Measurements from ENCODE around the gene HEATR3.

Gene HEATR3

DNA sequence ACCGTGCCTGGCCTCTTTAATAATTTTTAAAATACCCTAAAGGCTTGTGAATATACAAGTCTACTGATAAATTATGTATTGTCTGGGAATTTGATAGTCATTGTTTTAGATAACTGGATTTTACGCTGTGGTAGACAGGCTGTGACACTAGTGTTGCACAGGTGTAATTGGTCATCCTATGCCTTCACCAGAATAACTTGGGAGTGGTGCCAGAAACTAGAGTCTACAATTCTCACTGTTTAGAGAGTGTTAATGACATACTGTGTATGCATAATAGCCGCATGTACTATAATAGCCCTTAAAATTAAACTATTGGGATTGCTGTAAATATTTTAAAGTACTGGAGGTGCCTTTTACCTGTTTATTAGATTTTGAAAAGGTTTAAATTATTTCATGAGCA lies 29.3 kb upstream of the HEATR3 start:
- Histone ChIP-seq H3K9me3 (ENCODE audit: control insufficient read depth in 2 of 2, low read length in 2 of 2) (no peaks in the 10 kb centered on the region), H3K9ac (ENCODE audit: low read length in 2 of 2) (no peak overlapping the region), H3K27ac (ENCODE audit: low read length) (no peak overlapping the region), H3K4me3 (ENCODE audit: low read length in 2 of 2) (no peak overlapping the region), H3K4me1 (ENCODE audit: control insufficient read depth, insufficient read depth, low read length) (no peaks in the 10 kb centered on the region), H3K36me3 (ENCODE audit: control insufficient read depth in 2 of 2, insufficient read depth in 2 of 2, low read length in 2 of 2) (peaks cover 5 to 21% of the 10 kb centered on the region in 2 donors), H3K27me3 (ENCODE audit: control insufficient read depth in 1 of 2, insufficient read depth in 2 of 2, low read length in 2 of 2) (no peaks in the 10 kb centered on the region)

DNA sequence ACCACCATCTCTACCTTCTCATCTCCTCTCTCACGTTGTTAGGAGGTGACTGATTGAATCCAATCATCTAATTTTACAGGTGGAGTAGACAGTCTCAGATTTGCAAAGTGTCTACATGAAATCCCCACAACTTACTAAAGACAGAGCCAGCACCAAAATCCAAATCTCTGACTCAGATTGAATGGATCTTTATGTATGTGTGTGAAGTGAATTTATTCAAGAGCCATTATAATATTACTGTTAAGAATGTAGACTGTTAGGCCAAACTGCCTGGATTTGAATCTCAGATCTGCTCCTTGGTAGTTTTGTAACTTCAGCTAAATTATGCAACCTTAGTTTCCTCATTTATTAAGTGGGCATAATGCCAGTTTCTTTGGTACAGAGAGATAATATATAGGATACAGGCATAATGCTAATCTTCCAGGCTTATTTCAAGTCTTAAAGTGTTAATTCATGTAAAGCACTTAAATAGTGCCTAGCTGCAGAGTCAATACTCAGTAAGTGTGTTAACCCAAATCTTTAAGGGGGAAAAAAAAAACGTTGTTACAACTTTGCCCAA lies 28.0 kb upstream of the HEATR3 start:
- H3K4me3 ChIP-seq (ENCODE audit: low read length in 2 of 2), result no peak overlapping the region
- no peaks in the 10 kb centered on the region for H3K9me3 ChIP-seq (ENCODE audit: control insufficient read depth in 2 of 2, low read length in 2 of 2)
- no peak overlapping the region for H3K27ac ChIP-seq (ENCODE audit: low read length)
- H3K9ac ChIP-seq (ENCODE audit: low read length in 2 of 2), result no peak overlapping the region
- H3K36me3 ChIP-seq (ENCODE audit: control insufficient read depth in 2 of 2, insufficient read depth in 2 of 2, low read length in 2 of 2), result peaks cover 5 to 11% of the 10 kb centered on the region in 2 donors
- H3K27me3 ChIP-seq (ENCODE audit: control insufficient read depth in 1 of 2, insufficient read depth in 2 of 2, low read length in 2 of 2), result no peaks in the 10 kb centered on the region
- no peaks in the 10 kb centered on the region for H3K4me1 ChIP-seq (ENCODE audit: control insufficient read depth, insufficient read depth, low read length)

DNA sequence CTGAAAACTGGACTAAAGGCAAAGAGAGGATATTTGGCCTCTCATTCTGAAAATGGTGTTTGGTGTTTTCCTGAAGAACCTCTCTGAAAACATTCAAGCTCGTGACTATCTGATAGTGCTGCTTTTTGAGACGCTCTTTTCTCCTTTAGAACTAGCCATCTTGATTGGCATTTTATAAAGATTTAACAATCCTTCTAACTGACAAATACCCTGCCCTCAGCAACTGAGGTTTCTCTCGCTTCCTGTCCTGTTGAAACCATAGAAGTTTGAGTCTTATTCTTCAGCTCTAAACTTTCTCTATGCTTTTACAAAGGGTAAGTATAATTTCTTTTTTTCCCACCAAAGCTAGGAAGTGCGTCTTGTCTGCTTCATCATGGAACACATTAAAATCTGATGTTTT lies 27.5 kb upstream of the HEATR3 start:
- Histone ChIP-seq H3K9me3 (ENCODE audit: control insufficient read depth in 2 of 2, low read length in 2 of 2) (no peaks in the 10 kb centered on the region), H3K9ac (ENCODE audit: low read length in 2 of 2) (no peak overlapping the region), H3K27me3 (ENCODE audit: control insufficient read depth in 1 of 2, insufficient read depth in 2 of 2, low read length in 2 of 2) (no peaks in the 10 kb centered on the region), H3K4me3 (ENCODE audit: low read length in 2 of 2) (no peak overlapping the region), H3K27ac (ENCODE audit: low read length) (no peak overlapping the region), H3K36me3 (ENCODE audit: control insufficient read depth in 2 of 2, insufficient read depth in 2 of 2, low read length in 2 of 2) (peaks cover 5 to 11% of the 10 kb centered on the region in 2 donors), H3K4me1 (ENCODE audit: control insufficient read depth, insufficient read depth, low read length) (no peaks in the 10 kb centered on the region)

DNA sequence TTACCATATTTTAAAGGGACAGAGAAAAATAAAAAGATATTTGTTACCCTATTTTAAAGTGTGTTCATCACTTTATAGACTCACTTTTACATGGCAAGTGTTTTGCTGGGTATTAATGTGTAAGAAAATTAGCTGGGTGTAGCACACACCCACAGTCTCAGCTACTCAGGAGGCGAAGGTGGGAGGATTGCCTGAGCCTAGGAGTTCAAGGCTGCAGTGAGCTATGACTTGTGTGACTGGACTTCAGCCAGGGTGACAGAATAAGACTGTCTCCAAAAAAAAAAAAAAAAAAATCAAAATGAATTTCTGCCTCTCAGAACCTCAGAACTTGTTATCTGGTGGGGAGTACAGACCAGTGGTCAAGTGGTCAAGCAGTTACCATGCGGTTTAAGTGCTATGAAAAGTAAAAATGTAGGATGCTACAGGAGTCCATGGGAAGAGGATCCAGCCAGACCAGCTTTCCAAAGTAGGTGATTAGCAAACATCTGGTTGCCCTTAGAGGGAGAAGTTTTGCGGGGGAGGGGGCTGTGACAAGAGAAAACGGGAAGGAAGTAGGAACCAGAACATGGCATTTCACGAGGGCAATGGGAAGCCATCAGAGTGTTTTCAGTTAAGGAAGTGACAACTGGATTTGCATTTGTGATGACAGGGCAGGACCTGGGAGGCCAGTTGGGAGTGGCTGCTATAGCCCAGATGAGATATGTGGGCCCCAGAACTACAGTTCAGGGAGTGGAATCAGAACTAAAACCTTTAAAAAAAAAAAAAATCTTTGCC lies 26.8 kb upstream of the HEATR3 start:
- H3K9ac ChIP-seq (ENCODE audit: low read length in 2 of 2), result no peak overlapping the region
- H3K4me3 ChIP-seq (ENCODE audit: low read length in 2 of 2), result no peak overlapping the region
- no peaks in the 10 kb centered on the region for H3K9me3 ChIP-seq (ENCODE audit: control insufficient read depth in 2 of 2, low read length in 2 of 2)
- H3K27me3 ChIP-seq (ENCODE audit: control insufficient read depth in 1 of 2, insufficient read depth in 2 of 2, low read length in 2 of 2), result no peaks in the 10 kb centered on the region
- H3K4me1 ChIP-seq (ENCODE audit: control insufficient read depth, insufficient read depth, low read length), result no peaks in the 10 kb centered on the region
- peaks cover 5 to 10% of the 10 kb centered on the region in 2 donors for H3K36me3 ChIP-seq (ENCODE audit: control insufficient read depth in 2 of 2, insufficient read depth in 2 of 2, low read length in 2 of 2)
- H3K27ac ChIP-seq (ENCODE audit: low read length), result no peak overlapping the region

DNA sequence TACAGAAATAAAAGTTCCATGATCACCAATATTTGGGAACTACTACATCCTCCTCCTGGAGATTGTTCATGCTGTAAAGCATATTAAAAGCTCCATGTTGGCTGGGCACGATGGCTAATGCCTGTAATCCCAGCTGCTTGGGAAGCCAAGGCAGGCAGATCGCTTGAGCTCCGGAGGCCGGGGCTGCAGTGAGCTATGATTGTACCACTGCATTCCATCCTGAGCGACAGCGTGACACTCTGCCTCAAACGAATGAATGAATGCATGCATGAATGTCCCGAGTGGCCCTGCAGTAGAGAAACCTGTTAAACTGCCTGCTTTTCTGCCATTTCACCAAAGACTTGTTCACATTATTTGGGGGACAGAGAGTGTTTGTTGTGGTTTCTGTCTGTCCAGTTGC lies 25.8 kb upstream of the HEATR3 start:
- Histone ChIP-seq H3K36me3 (ENCODE audit: control insufficient read depth in 2 of 2, insufficient read depth in 2 of 2, low read length in 2 of 2) (peaks cover 0 to under 1% of the 10 kb centered on the region in 2 donors), H3K9ac (ENCODE audit: low read length in 2 of 2) (no peak overlapping the region), H3K4me3 (ENCODE audit: low read length in 2 of 2) (no peak overlapping the region), H3K4me1 (ENCODE audit: control insufficient read depth, insufficient read depth, low read length) (no peaks in the 10 kb centered on the region), H3K27ac (ENCODE audit: low read length) (no peak overlapping the region), H3K9me3 (ENCODE audit: control insufficient read depth in 2 of 2, low read length in 2 of 2) (no peaks in the 10 kb centered on the region), H3K27me3 (ENCODE audit: control insufficient read depth in 1 of 2, insufficient read depth in 2 of 2, low read length in 2 of 2) (no peaks in the 10 kb centered on the region)

DNA sequence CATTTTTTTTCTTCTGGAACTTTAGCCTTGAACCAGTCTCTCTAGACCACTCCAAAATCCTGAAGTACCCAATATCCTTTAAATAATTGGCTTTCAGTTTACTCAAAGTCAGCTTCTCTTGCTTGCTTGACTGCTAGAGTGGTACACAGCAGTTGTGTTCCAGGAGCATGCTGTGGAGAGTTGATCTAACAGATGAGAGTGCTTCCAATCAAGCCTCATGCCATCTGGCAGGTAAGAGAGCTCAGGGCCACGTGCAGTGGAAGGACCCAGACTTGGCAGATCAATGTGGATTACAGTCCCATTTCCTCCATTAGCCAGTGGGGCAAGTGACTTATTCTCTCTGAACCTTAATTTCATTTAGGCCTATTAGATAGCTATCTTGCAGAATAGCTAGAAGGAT lies 25.1 kb upstream of the HEATR3 start:
- H3K36me3 ChIP-seq (ENCODE audit: control insufficient read depth in 2 of 2, insufficient read depth in 2 of 2, low read length in 2 of 2), result no peaks in the 10 kb centered on the region
- no peaks in the 10 kb centered on the region for H3K27me3 ChIP-seq (ENCODE audit: control insufficient read depth in 1 of 2, insufficient read depth in 2 of 2, low read length in 2 of 2)
- H3K4me1 ChIP-seq (ENCODE audit: control insufficient read depth, insufficient read depth, low read length), result no peaks in the 10 kb centered on the region
- H3K9me3 ChIP-seq (ENCODE audit: control insufficient read depth in 2 of 2, low read length in 2 of 2), result no peaks in the 10 kb centered on the region
- H3K27ac ChIP-seq (ENCODE audit: low read length), result no peak overlapping the region
- H3K9ac ChIP-seq (ENCODE audit: low read length in 2 of 2), result no peak overlapping the region
- H3K4me3 ChIP-seq (ENCODE audit: low read length in 2 of 2), result no peak overlapping the region

DNA sequence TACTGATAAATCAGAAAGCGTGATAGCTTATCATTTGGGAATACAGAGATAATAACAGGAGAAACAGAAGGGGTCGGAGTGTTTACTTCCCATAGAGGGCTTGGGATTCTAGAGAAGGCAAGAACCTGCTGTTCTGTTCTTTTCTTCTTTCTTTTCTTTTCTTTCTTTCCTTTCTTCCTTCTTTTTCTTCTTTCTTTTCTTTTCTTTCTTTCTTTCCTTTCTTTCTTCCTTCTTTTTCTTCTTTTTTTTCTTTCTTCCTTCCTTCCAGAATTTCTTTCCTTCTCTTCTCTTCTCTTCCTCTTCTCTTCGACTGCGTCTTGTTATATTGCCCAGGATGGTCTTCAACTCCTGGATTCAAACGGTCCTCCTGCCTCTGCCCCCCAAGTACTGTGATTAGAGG lies 22.4 kb upstream of the HEATR3 start:
- H3K36me3 ChIP-seq (ENCODE audit: control insufficient read depth in 2 of 2, insufficient read depth in 2 of 2, low read length in 2 of 2), result no peaks in the 10 kb centered on the region
- H3K9me3 ChIP-seq (ENCODE audit: control insufficient read depth in 2 of 2, low read length in 2 of 2), result no peaks in the 10 kb centered on the region
- no peak overlapping the region for H3K9ac ChIP-seq (ENCODE audit: low read length in 2 of 2)
- H3K27ac ChIP-seq (ENCODE audit: low read length), result no peak overlapping the region
- no peak overlapping the region for H3K4me3 ChIP-seq (ENCODE audit: low read length in 2 of 2)
- peaks cover 0 to 3% of the 10 kb centered on the region in 2 donors for H3K27me3 ChIP-seq (ENCODE audit: control insufficient read depth in 1 of 2, insufficient read depth in 2 of 2, low read length in 2 of 2)
- no peaks in the 10 kb centered on the region for H3K4me1 ChIP-seq (ENCODE audit: control insufficient read depth, insufficient read depth, low read length)

DNA sequence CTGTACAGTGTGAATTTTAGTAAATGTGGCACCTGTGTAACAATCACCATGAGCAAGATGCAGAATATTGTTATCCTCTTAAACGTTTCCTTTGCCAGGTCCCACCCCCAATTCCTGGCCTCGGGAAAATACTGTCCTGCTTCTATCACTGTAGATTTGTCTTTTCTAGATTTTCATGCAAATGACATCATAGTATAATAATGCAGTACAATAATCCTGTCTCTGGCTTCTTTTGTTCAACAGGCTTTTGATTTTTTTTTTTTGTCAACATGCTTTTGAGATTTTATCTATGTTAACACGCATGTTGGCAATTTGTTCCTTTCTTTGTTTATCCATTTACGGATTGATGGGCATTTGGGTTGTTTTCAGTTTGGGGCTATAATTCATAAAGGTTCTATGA lies 20.4 kb upstream of the HEATR3 start:
- Histone ChIP-seq H3K9me3 (ENCODE audit: control insufficient read depth in 2 of 2, low read length in 2 of 2) (no peaks in the 10 kb centered on the region), H3K36me3 (ENCODE audit: control insufficient read depth in 2 of 2, insufficient read depth in 2 of 2, low read length in 2 of 2) (no peaks in the 10 kb centered on the region)

DNA sequence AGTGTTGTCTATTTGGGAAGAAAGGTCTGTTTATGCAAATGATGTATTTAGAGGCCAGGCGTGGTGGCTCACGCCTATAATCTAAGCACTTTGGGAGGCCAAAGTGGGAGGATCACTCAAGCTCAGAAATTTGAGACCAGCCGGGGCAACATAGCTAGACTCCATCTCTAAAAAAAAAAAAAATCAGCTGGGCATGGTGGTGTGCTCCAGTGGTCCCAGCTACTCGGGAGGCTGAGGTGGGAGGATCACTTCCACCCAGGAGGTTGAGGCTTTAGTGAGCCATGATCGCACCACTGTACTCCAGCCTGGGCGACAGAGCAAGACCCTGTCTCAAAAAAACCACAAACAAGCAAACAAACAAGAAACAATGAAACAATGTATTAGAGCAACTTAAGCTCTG lies 18.9 kb upstream of the HEATR3 start:
- no peaks in the 10 kb centered on the region for H3K36me3 ChIP-seq (ENCODE audit: control insufficient read depth in 2 of 2, insufficient read depth in 2 of 2, low read length in 2 of 2)
- H3K27me3 ChIP-seq (ENCODE audit: control insufficient read depth in 1 of 2, insufficient read depth in 2 of 2, low read length in 2 of 2), result peaks cover 0 to 3% of the 10 kb centered on the region in 2 donors
- H3K4me3 ChIP-seq (ENCODE audit: low read length in 2 of 2), result no peak overlapping the region
- H3K27ac ChIP-seq (ENCODE audit: low read length), result no peak overlapping the region
- H3K9ac ChIP-seq (ENCODE audit: low read length in 2 of 2), result no peak overlapping the region
- no peaks in the 10 kb centered on the region for H3K9me3 ChIP-seq (ENCODE audit: control insufficient read depth in 2 of 2, low read length in 2 of 2)
- H3K4me1 ChIP-seq (ENCODE audit: control insufficient read depth, insufficient read depth, low read length), result no peaks in the 10 kb centered on the region

More for the DNA sequence above, 20.4 kb upstream of the HEATR3 start:
- no peak overlapping the region for H3K27ac ChIP-seq (ENCODE audit: low read length)
- H3K4me1 ChIP-seq (ENCODE audit: control insufficient read depth, insufficient read depth, low read length), result no peaks in the 10 kb centered on the region
- H3K27me3 ChIP-seq (ENCODE audit: control insufficient read depth in 1 of 2, insufficient read depth in 2 of 2, low read length in 2 of 2), result peaks cover 0 to 3% of the 10 kb centered on the region in 2 donors
- no peak overlapping the region for H3K9ac ChIP-seq (ENCODE audit: low read length in 2 of 2)
- no peak overlapping the region for H3K4me3 ChIP-seq (ENCODE audit: low read length in 2 of 2)

DNA sequence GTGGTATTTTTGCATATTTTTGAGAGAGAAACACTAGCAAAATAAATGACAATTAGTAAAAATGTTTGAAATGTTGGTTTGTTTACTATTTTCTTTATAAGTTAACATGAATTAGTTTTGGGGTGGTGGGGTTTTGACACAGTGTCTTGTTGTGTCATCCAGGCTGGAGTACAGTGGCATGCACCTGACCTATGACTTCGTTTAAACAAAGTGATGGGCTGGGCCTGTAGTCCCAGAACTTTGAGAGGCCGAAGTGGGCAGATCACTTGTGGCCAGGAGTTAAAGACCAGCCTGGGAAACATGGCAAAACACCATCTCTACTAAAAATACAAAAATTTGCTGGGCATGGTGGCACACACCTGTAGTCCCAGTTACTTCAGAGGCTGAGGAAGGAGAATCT lies 17.9 kb upstream of the HEATR3 start:
- Histone ChIP-seq H3K4me3 (ENCODE audit: low read length in 2 of 2) (no peak overlapping the region), H3K9me3 (ENCODE audit: control insufficient read depth in 2 of 2, low read length in 2 of 2) (no peaks in the 10 kb centered on the region), H3K9ac (ENCODE audit: low read length in 2 of 2) (no peak overlapping the region), H3K27me3 (ENCODE audit: control insufficient read depth in 1 of 2, insufficient read depth in 2 of 2, low read length in 2 of 2) (peaks cover 0 to 3% of the 10 kb centered on the region in 2 donors), H3K27ac (ENCODE audit: low read length) (no peak overlapping the region), H3K4me1 (ENCODE audit: control insufficient read depth, insufficient read depth, low read length) (no peaks in the 10 kb centered on the region), H3K36me3 (ENCODE audit: control insufficient read depth in 2 of 2, insufficient read depth in 2 of 2, low read length in 2 of 2) (no peaks in the 10 kb centered on the region)

DNA sequence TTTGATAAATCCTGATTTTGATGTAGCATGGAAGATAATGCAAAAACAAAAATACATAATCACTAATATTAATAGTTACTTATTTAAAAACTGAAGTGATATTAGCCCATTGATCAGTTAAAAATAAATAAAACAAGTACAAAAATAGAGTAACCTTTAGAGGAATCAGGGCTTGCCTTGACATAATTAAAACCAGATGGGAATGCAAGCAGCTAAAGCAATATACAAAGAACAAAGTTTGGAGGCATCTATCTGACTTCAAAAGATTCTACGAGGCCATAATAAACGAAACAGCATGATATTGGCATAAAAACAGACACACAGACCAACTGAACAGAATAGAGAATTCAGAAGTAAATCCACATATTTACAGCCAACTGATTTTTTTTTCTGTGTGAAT lies 15.0 kb upstream of the HEATR3 start:
- H3K9ac ChIP-seq (ENCODE audit: low read length in 2 of 2), result no peak overlapping the region
- peaks cover 0 to under 1% of the 10 kb centered on the region in 2 donors for H3K9me3 ChIP-seq (ENCODE audit: control insufficient read depth in 2 of 2, low read length in 2 of 2)
- peaks cover 0 to 3% of the 10 kb centered on the region in 2 donors for H3K27me3 ChIP-seq (ENCODE audit: control insufficient read depth in 1 of 2, insufficient read depth in 2 of 2, low read length in 2 of 2)
- no peak overlapping the region for H3K27ac ChIP-seq (ENCODE audit: low read length)
- H3K4me1 ChIP-seq (ENCODE audit: control insufficient read depth, insufficient read depth, low read length), result no peaks in the 10 kb centered on the region
- H3K36me3 ChIP-seq (ENCODE audit: control insufficient read depth in 2 of 2, insufficient read depth in 2 of 2, low read length in 2 of 2), result no peaks in the 10 kb centered on the region
- H3K4me3 ChIP-seq (ENCODE audit: low read length in 2 of 2), result no peak overlapping the region

Data from stomach smooth muscle (tissue), 2 donors.